ENCODE measurements around the gene TMC5. TPM values are rescaled to one million over a fixed set of nuclear protein-coding genes. Genes with fewer than 3 reads are reported as not detected.
A peak's percentile ranks its signal among the peaks of the same experiment; 100 is the strongest.

TMC5 gene
- total RNA-seq, 6 experiments from 2014 or later: 0.06 TPM; not detected in 5

- Mint-ChIP-seq H3K4me3 (no peak overlapping the region), H3K36me3 (ENCODE audit: low read depth) (peaks cover 23% of the 10 kb centered on the region), H3K27ac (no peak overlapping the region), H3K4me1 (ENCODE audit: low read depth) (peaks cover 17% of the 10 kb centered on the region), H3K9me3 (no peaks in the 10 kb centered on the region), H3K27me3 (ENCODE audit: insufficient read depth) (no peaks in the 10 kb centered on the region)
- TF ChIP-seq CTCF (IDR thresholded peaks at IDR 0.05): no peak
- DNase-seq: no peak
Measured at GRCh38 chr16:19512297-19512696, 94.6 kb downstream of the TMC5 start.

GRCh38 chr16:19513377-19514053 is 95.8 kb downstream of the TMC5 start:
- no peak for DNase-seq
- Mint-ChIP-seq H3K9me3 (no peaks in the 10 kb centered on the region), H3K27me3 (ENCODE audit: insufficient read depth) (no peaks in the 10 kb centered on the region), H3K27ac (peak overlapping the region; percentile 16; the same call in 1 of the 2 replicates), H3K4me3 (no peak overlapping the region), H3K4me1 (ENCODE audit: low read depth) (peaks cover 25% of the 10 kb centered on the region), H3K36me3 (ENCODE audit: low read depth) (peaks cover 24% of the 10 kb centered on the region)
- TF ChIP-seq CTCF (IDR thresholded peaks at IDR 0.05): no peak

GRCh38 chr16:19515757-19516156 is 98.1 kb downstream of the TMC5 start:
- Mint-ChIP-seq H3K36me3 (ENCODE audit: low read depth) (peaks cover 24% of the 10 kb centered on the region), H3K4me1 (ENCODE audit: low read depth) (peaks cover 42% of the 10 kb centered on the region), H3K27me3 (ENCODE audit: insufficient read depth) (no peaks in the 10 kb centered on the region), H3K27ac (no peak overlapping the region), H3K4me3 (no peak overlapping the region), H3K9me3 (no peaks in the 10 kb centered on the region)
- no peak for DNase-seq
- no peak for TF ChIP-seq CTCF (IDR thresholded peaks at IDR 0.05)

- peaks cover 56% of the 10 kb centered on the region for H3K4me1 Mint-ChIP-seq (ENCODE audit: low read depth)
- H3K36me3 Mint-ChIP-seq (ENCODE audit: low read depth): peaks cover 21% of the 10 kb centered on the region
- TF ChIP-seq CTCF (IDR thresholded peaks at IDR 0.05): no peak
- DNase-seq: peak; percentile 58
- no peak overlapping the region for H3K4me3 Mint-ChIP-seq
- H3K9me3 Mint-ChIP-seq: no peaks in the 10 kb centered on the region
- peak overlapping the region; percentile 58 for H3K27ac Mint-ChIP-seq
- no peaks in the 10 kb centered on the region for H3K27me3 Mint-ChIP-seq (ENCODE audit: insufficient read depth)
Measured at GRCh38 chr16:19517424-19518089, 99.9 kb downstream of the TMC5 start.

- H3K36me3 Mint-ChIP-seq (ENCODE audit: low read depth): peaks cover 13% of the 10 kb centered on the region
- H3K27ac Mint-ChIP-seq: no peak overlapping the region
- H3K9me3 Mint-ChIP-seq: no peaks in the 10 kb centered on the region
- no peak overlapping the region for H3K4me3 Mint-ChIP-seq
- peaks cover 58% of the 10 kb centered on the region for H3K4me1 Mint-ChIP-seq (ENCODE audit: low read depth)
- H3K27me3 Mint-ChIP-seq (ENCODE audit: insufficient read depth): no peaks in the 10 kb centered on the region
- no peak for DNase-seq
- no peak for TF ChIP-seq CTCF (IDR thresholded peaks at IDR 0.05)
Measured at GRCh38 chr16:19518388-19518787, 100.7 kb downstream of the TMC5 start.
